HAP-1 (cell line): Measurements from ENCODE around the gene GAD2.
A peak's percentile ranks its signal among the peaks of the same experiment; 100 is the strongest.

Experiments used
- DNase-seq, 2 experiments: peaks; one replicate each; pipeline ENCODE4 v3.0.0-alpha.2; 2016 to 2020; ENCODE audit warnings: low spot score in 2 of 2
- H3K27me3 ChIP-seq: fragments of 250-450 bp; sonication (Bioruptor Pico); 2 replicates; pipeline ENCODE4 v1.5.1; 2020; ENCODE audit warnings: low read depth, mild to moderate bottlenecking, moderate library complexity
- H3K36me3 ChIP-seq: fragments of 250-450 bp; sonication (Bioruptor Pico); replicated peaks from 2 replicates; pipeline ENCODE4 v1.5.1; 2020; ENCODE audit warnings: mild to moderate bottlenecking
- H3K4me1 ChIP-seq: fragments of 250-450 bp; sonication (Bioruptor Pico); 2 replicates; pipeline ENCODE4 v1.5.1; 2020; ENCODE audit warnings: mild to moderate bottlenecking
- H3K4me3 ChIP-seq: fragments of 250-450 bp; sonication (Bioruptor Pico); 2 replicates; pipeline ENCODE4 v1.5.1; 2020; ENCODE audit warnings: mild to moderate bottlenecking, moderate library complexity
- H3K9me3 ChIP-seq: fragments of 250-450 bp; sonication (Bioruptor Pico); 2 replicates; pipeline ENCODE4 v1.5.1; 2020; ENCODE audit warnings: mild to moderate bottlenecking, moderate library complexity
- in situ Hi-C: fragments of 300-500 bp; cut with MboI; formaldehyde crosslinking; loops from 3 replicates; pipeline ENCODE4 v1.14.3; 2020; ENCODE audit warnings: low sequenced_read_pairs, inconsistent platforms, mixed read lengths

Gene GAD2

DNA sequence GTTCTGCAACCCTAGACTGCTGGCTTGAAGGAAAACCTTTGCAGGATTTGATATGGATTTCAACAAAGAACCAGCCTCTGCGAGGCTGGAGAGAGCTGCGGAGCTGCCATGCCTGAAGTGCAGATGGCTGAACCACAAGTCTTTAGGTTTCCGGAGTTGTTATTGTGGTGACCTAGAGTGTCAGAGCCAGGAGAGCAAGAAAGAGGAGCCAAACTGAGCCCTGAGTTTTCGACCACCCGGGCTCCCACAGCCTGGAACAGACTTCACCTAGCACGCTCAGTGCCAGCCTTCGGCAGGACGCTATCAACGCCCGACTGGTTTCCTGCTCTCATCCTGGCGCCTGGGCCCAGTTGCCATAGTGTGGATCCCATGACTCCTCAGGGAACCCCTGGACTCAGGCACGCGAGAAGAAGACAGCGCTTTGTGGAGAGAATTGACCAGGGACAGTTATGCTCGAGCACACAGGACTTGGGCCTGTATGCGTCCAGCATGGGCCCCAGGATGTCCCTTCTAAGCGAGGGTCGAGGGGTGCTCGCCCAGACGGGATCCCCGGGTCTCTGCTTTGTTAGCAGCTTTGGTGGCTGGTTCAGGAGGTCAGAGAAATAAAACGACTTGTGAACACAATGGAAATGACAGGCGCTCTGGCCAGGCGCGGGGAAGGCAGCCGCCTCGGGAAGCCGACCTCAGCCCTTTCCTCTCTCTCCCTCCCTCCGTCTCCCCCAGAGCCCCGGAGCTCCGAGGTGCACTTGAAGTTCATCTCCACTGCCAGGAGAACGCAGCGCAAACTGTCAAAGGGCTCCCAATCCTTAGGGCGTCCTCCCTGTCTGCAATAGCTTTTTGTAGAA lies 1.8 kb upstream of the GAD2 start:
- DNase-seq, result no peak
- H3K4me1 ChIP-seq, result peaks cover 3% of the 10 kb centered on the region; the same call in 1 of the 2 replicates
- H3K27me3 ChIP-seq, result peaks cover 72% of the 10 kb centered on the region
- H3K36me3 ChIP-seq, result no peaks in the 10 kb centered on the region
- H3K4me3 ChIP-seq, result no peak overlapping the region
- no peaks in the 10 kb centered on the region for H3K9me3 ChIP-seq
- in situ Hi-C loops, result no loop called here

DNA sequence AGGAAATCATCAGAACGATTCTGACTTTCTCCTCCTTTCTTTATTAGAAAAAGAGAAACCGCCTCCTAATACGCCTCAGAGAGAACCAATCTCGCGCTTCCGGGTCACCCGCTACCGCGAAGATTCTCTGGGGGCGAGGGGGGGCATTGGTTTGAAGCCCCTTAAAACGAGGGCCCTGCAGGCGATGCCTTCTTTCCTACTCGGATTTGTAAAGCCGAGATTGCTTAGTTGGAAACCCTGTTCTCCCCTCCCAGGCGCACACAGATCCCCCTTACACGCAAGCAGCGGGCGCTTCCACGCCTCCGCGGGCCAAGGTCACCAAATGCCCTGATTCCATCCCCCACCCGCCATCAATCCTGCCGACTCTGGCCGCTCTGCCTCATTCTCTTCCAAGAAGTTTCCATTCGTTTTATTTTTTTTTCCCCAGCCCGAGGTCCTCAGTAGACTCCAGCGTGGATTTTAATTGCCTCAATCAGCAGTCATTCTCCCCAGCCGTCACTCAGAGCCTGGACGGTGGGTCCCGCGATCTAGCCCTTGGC lies 1.1 kb upstream of the GAD2 start:
- in situ Hi-C loops, result no loop called here
- H3K36me3 ChIP-seq, result no peaks in the 10 kb centered on the region
- H3K9me3 ChIP-seq, result no peaks in the 10 kb centered on the region
- peaks cover 3% of the 10 kb centered on the region; the same call in 1 of the 2 replicates for H3K4me1 ChIP-seq
- DNase-seq, result no peak
- H3K4me3 ChIP-seq, result no peak overlapping the region
- H3K27me3 ChIP-seq, result peaks cover 79% of the 10 kb centered on the region

DNA sequence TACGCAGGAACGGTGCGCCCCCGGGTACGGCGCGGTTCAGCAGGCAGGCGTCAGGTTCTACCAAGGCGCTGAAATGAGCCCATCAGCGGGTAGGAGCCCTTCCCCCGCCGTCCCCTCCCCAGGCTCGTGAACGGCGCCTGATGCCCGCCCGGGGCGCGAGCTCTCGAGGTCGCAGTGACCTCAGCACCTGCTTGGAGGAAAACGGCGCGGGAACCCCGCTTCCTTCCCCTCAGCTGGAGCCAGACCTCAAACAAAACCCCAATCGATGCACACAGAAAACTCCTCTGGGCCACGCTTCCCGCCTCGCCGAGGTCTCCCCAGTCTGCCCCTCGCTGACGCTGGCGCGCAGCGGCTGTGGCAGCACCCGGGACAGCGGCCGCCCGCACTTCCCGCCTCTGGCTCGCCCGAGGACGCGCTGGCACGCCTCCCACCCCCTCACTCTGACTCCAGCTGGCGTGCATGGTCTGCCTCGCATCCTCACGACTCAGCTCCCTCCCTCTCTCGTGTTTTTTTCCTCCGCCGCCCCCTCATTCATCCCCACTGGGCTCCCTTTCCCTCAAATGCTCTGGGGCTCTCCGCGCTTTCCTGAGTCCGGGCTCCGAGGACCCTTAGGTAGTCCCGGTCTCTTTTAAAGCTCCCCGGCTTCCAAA lies 514 bp upstream of the GAD2 start:
- DNase-seq, result peak in 1 of 2 experiments; percentile 8
- H3K27me3 ChIP-seq, result peaks cover 83% of the 10 kb centered on the region
- H3K36me3 ChIP-seq, result no peaks in the 10 kb centered on the region
- H3K9me3 ChIP-seq, result no peaks in the 10 kb centered on the region
- H3K4me1 ChIP-seq, result peaks cover 3% of the 10 kb centered on the region; the same call in 1 of the 2 replicates
- H3K4me3 ChIP-seq, result no peak overlapping the region
- in situ Hi-C loops, result no loop called here

DNA sequence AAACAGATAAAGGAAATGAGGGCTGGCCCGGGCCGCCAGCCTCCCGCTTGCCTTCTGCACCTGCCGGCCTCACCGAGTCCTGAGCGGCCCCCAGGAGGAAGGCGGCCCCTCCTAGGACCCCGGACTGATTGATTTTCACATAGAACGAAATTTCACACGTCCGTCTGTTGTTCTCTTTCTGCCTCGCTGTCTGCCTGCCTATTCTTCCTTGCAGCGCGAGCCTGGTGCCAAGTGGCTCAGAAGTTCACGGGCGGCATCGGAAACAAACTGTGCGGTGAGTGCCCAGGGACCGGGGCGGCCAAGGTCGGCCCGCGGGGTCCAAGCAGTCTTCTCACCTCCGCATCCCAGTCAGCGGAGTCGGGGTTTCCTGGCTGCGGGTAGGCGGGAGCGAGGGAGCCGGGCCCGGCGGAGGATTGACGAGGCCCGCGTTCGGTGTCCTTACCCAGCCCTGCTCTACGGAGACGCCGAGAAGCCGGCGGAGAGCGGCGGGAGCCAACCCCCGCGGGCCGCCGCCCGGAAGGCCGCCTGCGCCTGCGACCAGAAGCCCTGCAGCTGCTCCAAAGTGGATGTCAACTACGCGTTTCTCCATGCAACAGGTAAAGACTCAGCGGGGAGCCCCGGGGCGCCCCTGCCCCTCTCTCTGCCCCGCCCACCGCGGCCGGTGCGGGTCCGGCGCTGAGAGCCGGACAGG lies 967 bp downstream of the GAD2 start:
- DNase-seq, result no peak
- H3K4me1 ChIP-seq, result peaks cover 3% of the 10 kb centered on the region; the same call in 1 of the 2 replicates
- H3K36me3 ChIP-seq, result no peaks in the 10 kb centered on the region
- no peaks in the 10 kb centered on the region for H3K9me3 ChIP-seq
- H3K27me3 ChIP-seq, result peaks cover 76% of the 10 kb centered on the region
- in situ Hi-C loops, result no loop called here
- no peak overlapping the region for H3K4me3 ChIP-seq

DNA sequence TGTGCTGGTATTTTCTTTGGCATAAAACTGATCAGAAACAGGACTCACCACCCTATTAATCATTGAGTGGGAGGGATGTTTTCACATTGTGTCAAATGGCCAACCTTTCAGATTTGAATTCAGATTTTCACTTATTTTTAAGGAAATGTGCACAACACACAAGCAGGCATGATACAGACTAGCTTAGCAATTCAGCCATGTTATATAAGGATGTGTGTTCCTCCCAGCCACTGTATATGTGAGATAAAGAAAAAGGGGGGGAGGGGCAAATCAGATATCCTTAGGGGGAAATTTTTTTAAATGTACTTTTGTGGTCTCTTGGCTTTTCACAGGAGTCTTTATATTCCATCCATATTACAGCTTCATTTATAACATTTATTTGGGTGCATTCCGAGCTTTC lies 3.1 kb downstream of the GAD2 start:
- peaks cover 64% of the 10 kb centered on the region for H3K27me3 ChIP-seq
- no peaks in the 10 kb centered on the region for H3K9me3 ChIP-seq
- no peaks in the 10 kb centered on the region for H3K4me1 ChIP-seq
- DNase-seq, result no peak
- H3K36me3 ChIP-seq, result no peaks in the 10 kb centered on the region
- in situ Hi-C loops, result no loop called here
- no peak overlapping the region for H3K4me3 ChIP-seq

DNA sequence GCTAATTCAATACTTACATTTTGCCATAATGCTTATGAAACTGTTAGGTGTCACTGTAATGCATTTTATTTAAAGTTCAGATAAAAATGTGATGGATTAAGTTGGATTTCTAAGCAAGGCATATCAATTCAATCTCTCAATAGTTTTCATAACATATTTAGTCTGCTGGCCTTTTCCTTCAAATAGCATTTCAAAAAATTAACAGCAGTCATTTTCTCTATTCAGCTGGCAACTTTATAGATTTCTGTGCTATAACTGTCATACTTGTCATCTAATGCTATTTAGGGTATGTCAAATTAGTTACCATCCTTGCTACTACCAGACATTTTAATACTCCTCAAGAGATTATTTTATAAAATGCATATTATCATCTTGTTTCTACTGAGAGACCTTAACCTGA lies 4.3 kb downstream of the GAD2 start:
- Histone ChIP-seq H3K4me3 (no peak overlapping the region), H3K4me1 (no peaks in the 10 kb centered on the region), H3K27me3 (peaks cover 55% of the 10 kb centered on the region), H3K36me3 (no peaks in the 10 kb centered on the region), H3K9me3 (no peaks in the 10 kb centered on the region)
- in situ Hi-C loops, result no loop called here
- DNase-seq, result no peak

DNA sequence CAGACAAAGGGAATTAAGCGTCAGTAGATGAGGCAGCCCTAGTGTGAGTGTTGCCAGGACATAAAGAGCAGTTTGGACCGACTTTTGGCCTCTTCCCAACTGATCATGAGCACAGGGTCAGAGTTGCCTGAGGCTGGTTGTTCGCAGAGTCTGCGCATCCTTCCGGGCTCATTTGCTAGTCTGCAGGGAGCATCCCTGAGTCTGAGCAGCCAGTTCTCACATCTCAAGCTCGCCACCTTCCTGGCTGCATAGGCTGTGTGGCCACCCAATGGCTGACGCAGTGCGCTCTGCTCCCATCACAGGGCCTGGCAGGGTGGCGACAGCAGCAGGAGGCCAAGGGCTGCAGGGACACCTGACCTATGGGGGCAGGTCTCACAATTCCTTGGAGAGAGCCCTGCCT lies 5.0 kb downstream of the GAD2 start:
- DNase-seq, result no peak
- H3K4me1 ChIP-seq, result no peaks in the 10 kb centered on the region
- no peaks in the 10 kb centered on the region for H3K36me3 ChIP-seq
- no peaks in the 10 kb centered on the region for H3K9me3 ChIP-seq
- peaks cover 48% of the 10 kb centered on the region for H3K27me3 ChIP-seq
- in situ Hi-C loops, result no loop called here
- no peak overlapping the region for H3K4me3 ChIP-seq

DNA sequence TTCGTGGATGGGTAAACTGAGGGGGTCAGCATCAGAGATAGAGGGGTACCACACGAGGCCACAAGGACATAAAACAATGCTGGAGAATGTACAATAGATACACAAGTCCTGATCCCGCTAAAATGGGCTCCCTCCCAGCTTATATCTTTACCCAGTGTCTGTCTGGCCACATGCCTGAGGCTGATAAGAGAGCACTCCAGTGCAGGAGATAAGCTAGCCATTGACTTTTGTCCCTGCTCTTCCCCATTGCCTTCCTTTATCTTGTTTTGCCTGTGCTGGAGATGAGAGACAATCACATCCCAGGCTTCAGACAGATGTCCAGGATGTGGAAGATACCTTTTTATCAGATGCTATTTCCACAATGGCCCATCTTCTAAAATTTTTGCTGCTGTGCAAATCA lies 6.0 kb downstream of the GAD2 start:
- no peaks in the 10 kb centered on the region for H3K4me1 ChIP-seq
- no peaks in the 10 kb centered on the region for H3K9me3 ChIP-seq
- in situ Hi-C loops, result no loop called here
- no peaks in the 10 kb centered on the region for H3K36me3 ChIP-seq
- no peak overlapping the region for H3K4me3 ChIP-seq
- peaks cover 38% of the 10 kb centered on the region for H3K27me3 ChIP-seq
- no peak for DNase-seq

DNA sequence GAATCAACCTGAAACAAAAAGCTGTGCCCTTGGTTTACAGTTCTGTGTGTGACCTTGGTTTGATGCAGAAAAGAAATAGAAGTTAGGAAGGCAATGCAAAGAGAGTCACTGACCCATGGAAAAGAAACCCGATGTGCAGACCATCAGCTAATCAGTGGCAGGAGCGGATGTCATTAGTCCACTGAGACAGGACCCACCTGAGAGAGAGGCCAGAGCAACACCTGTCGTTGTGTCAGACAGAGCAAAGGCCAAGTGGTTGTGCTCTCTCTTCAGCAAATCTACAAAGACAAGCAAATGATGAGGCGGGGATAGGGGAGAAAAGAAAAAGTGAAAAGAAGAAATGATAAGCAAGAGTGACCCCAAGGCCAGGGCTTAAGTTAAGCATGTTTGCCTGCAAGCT lies 8.7 kb downstream of the GAD2 start:
- no peaks in the 10 kb centered on the region for H3K36me3 ChIP-seq
- H3K4me3 ChIP-seq, result no peak overlapping the region
- in situ Hi-C loops, result no loop called here
- H3K27me3 ChIP-seq, result peaks cover 12% of the 10 kb centered on the region
- DNase-seq, result no peak
- no peaks in the 10 kb centered on the region for H3K9me3 ChIP-seq
- H3K4me1 ChIP-seq, result no peaks in the 10 kb centered on the region

DNA sequence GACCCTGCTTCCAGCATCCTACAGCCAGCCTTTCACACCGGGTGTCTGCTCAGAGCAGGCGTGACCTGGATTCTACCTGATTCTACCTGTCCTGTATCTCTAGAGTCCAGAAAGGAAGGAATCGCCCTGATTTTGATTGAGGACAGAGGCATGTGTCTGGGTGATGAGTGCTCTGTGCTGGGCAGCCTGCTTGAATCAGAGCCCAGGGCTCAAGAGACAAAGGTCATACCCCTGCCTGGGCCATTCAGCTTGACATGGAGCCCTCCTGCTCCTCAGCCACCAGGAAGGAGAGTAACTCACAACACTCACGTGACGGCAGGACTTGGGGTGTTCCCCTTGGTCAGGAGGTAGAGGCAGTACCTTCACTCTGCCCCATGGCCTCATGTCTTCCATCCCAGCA lies 11.2 kb downstream of the GAD2 start:
- H3K9me3 ChIP-seq, result no peaks in the 10 kb centered on the region
- H3K4me3 ChIP-seq, result no peak overlapping the region
- H3K27me3 ChIP-seq, result 0 out of 2 replicates have a peak, but pooled peaks cover 3% of the 10 kb centered on the region
- no peaks in the 10 kb centered on the region for H3K36me3 ChIP-seq
- in situ Hi-C loops, result no loop called here
- H3K4me1 ChIP-seq, result no peaks in the 10 kb centered on the region
- no peak for DNase-seq

DNA sequence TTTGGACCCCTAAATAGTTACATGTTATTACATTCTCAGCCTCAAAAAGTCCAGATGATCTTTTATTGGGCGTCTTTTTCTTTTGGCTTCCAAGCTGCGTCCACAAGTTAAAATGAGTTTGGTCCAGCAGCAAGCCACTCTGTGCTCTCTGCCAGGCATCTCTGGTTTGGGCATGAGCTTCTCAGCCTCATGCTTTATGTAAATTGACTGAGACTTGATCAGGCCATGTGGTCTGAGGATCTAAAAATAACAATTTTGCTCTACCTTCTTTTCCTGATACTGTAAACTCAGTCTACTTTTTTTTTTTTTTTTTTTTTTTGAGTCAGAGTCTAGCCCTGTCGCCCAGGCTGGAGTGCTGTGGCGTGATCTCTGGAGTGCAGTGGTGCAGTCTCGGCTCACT lies 15.6 kb downstream of the GAD2 start:
- in situ Hi-C loops, result no loop called here
- no peak for DNase-seq
- H3K27me3 ChIP-seq, result no peaks in the 10 kb centered on the region
- no peaks in the 10 kb centered on the region for H3K9me3 ChIP-seq
- H3K36me3 ChIP-seq, result no peaks in the 10 kb centered on the region
- no peaks in the 10 kb centered on the region for H3K4me1 ChIP-seq
- H3K4me3 ChIP-seq, result no peak overlapping the region

DNA sequence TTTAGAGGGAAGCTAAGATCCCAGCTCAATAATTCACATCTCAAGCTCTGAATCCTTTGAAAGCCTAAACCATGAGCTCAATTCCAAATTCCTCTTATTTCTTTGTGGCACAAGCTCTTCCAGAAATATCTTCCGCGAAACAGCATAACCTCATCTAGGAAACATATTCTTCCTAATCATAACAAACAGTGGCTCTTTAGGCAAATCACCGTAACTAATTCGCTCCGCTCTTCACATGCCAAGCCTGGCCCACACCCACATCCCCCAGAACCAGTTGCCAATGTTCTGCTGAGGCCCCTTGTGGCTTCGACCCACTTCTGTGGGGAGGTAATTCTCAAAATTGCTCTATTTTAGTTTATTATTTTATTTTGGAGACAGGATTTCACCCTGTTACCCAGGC lies 19.2 kb downstream of the GAD2 start:
- no peaks in the 10 kb centered on the region for H3K9me3 ChIP-seq
- H3K36me3 ChIP-seq, result no peaks in the 10 kb centered on the region
- no peak overlapping the region for H3K4me3 ChIP-seq
- in situ Hi-C loops, result no loop called here
- no peak for DNase-seq
- H3K27me3 ChIP-seq, result no peaks in the 10 kb centered on the region
- H3K4me1 ChIP-seq, result no peaks in the 10 kb centered on the region

DNA sequence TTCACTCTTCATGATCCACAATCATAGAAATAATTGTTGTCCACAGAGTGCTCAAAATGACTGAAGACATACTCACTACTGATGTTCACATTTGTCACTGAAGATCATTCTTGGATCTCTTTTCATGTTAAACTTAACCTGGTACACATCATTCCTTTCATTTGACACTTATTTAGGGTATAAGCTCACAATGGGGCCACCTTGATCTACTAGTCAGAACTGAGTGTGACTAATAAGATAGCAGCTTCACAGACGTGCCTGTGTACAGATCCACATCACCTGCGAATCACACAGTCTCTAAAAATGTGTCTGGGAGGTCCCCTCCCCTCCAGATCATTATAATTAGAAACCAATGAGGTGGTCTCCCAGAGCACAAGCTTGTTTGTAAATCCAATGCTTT lies 21.8 kb downstream of the GAD2 start:
- in situ Hi-C loops, result no loop called here
- no peak overlapping the region for H3K4me3 ChIP-seq
- H3K9me3 ChIP-seq, result no peaks in the 10 kb centered on the region
- H3K4me1 ChIP-seq, result no peaks in the 10 kb centered on the region
- H3K27me3 ChIP-seq, result no peaks in the 10 kb centered on the region
- DNase-seq, result no peak
- no peaks in the 10 kb centered on the region for H3K36me3 ChIP-seq
